HEK293 (cell line): ENCODE measurements around the gene NUAK1.

Experiments
- CTCF ChIA-PET: fragments of 350-600 bp; formaldehyde crosslinking; extraction: SDS; loops from one replicate; lab custom pipeline; 2021; ENCODE audit warnings: antibody characterized with exemption; lab: Yijun Ruan, JAX
- POLR2A ChIA-PET: fragments of 300-600 bp; formaldehyde crosslinking; extraction: SDS; loops from one replicate; lab custom pipeline; 2020; ENCODE audit warnings: antibody characterized with exemption, inconsistent platforms; lab: Yijun Ruan, JAX
- H3K27ac ChIP-seq: fragments of 200-500 bp; sonication (Bioruptor generic); 2 replicates; pipeline ENCODE4 v1.5.1; 2014; ENCODE audit warnings: low read depth, low read length, control low read depth, inconsistent platforms; ENCODE audit errors: extremely low read depth
- H3K36me3 ChIP-seq, 2 experiments: fragments of 200-500 bp in 1 of 2; sonication (Bioruptor generic) in 1 of 2; 1 replicate in 1 of 2; 2 replicates in 1 of 2; pipeline ENCODE4 v1.5.1; 2014 to 2017; ENCODE audit warnings: inconsistent platforms in 2 of 2, low read length in 2 of 2; ENCODE audit not compliant: control insufficient read depth in 2 of 2, insufficient read depth in 1 of 2
- H3K4me1 ChIP-seq: fragments of 200-500 bp; sonication (Bioruptor generic); 2 replicates; pipeline ENCODE4 v1.5.1; 2014; ENCODE audit warnings: mild to moderate bottlenecking, low read length, inconsistent platforms; ENCODE audit not compliant: control insufficient read depth, insufficient read depth
- H3K4me3 ChIP-seq: 2 replicates; pipeline ENCODE4 v1.5.1; 2011; ENCODE audit warnings: low read depth, mild to moderate bottlenecking, control low read depth, low read length, moderate library complexity
- H3K9me3 ChIP-seq: fragments of 200-500 bp; sonication (Bioruptor generic); 2 replicates; pipeline ENCODE4 v1.5.1; 2014; ENCODE audit warnings: low read depth, low read length, inconsistent platforms; ENCODE audit not compliant: control insufficient read depth, insufficient read depth
- ATF2 ChIP-seq: fragments of 450-650 bp; formaldehyde crosslinking; IDR thresholded peaks from 2 replicates; pipeline ENCODE4 v1.5.1; 2016; ENCODE audit warnings: missing biosample characterization, missing genetic modification characterization, low read depth
- BCL6B ChIP-seq: fragments of 450-650 bp; formaldehyde crosslinking; IDR thresholded peaks from 2 replicates; pipeline ENCODE4 v1.5.1; 2017; ENCODE audit warnings: missing biosample characterization, missing genetic modification characterization
- FEZF1 ChIP-seq: fragments of 450-650 bp; formaldehyde crosslinking; IDR thresholded peaks from 2 replicates; pipeline ENCODE4 v1.5.1; 2016; ENCODE audit warnings: missing biosample characterization, missing genetic modification characterization
- HOXD13 ChIP-seq: sonication (generic); formaldehyde crosslinking; IDR thresholded peaks from 2 replicates; pipeline ENCODE4 v1.8.0; 2022; ENCODE audit warnings: missing genetic modification reagents, borderline replicate concordance
- KLF17 ChIP-seq: fragments of 450-650 bp; formaldehyde crosslinking; IDR thresholded peaks from 2 replicates; pipeline ENCODE4 v1.5.1; 2016; ENCODE audit warnings: missing biosample characterization, missing genetic modification characterization
- PRDM10 ChIP-seq: fragments of 450-650 bp; formaldehyde crosslinking; IDR thresholded peaks from 2 replicates; pipeline ENCODE4 v1.5.1; 2016; ENCODE audit warnings: missing biosample characterization, missing genetic modification characterization
- PRDM6 ChIP-seq: fragments of 450-650 bp; formaldehyde crosslinking; IDR thresholded peaks from 2 replicates; pipeline ENCODE4 v1.5.1; 2017; ENCODE audit warnings: missing biosample characterization, missing genetic modification characterization
- TCF7L2 ChIP-seq: IDR thresholded peaks from 2 replicates; pipeline ENCODE4 v1.6.1; 2011; ENCODE audit warnings: low read depth, mild to moderate bottlenecking, inconsistent platforms, low read length, moderate library complexity, borderline replicate concordance
- ZBTB17 ChIP-seq: fragments of 450-650 bp; formaldehyde crosslinking; IDR thresholded peaks from 2 replicates; pipeline ENCODE4 v1.5.1; 2016; ENCODE audit warnings: missing biosample characterization, missing genetic modification characterization
- ZBTB44 ChIP-seq: fragments of 450-650 bp; IDR thresholded peaks from 2 replicates; pipeline ENCODE4 v1.5.1; 2018; ENCODE audit warnings: missing biosample characterization, mild to moderate bottlenecking, missing genetic modification characterization
- ZBTB8A ChIP-seq: fragments of 450-650 bp; formaldehyde crosslinking; IDR thresholded peaks from 2 replicates; pipeline ENCODE4 v1.5.1; 2016; ENCODE audit warnings: missing biosample characterization, missing genetic modification characterization
- ZFP37 ChIP-seq: fragments of 450-650 bp; formaldehyde crosslinking; IDR thresholded peaks from 2 replicates; pipeline ENCODE4 v1.5.1; 2016; ENCODE audit warnings: missing biosample characterization, missing genetic modification characterization
- ZFP69B ChIP-seq: fragments of 450-650 bp; formaldehyde crosslinking; IDR thresholded peaks from 2 replicates; pipeline ENCODE4 v1.5.1; 2016; ENCODE audit warnings: missing biosample characterization, missing genetic modification characterization
- ZNF10 ChIP-seq: fragments of 450-650 bp; formaldehyde crosslinking; IDR thresholded peaks from 2 replicates; pipeline ENCODE4 v1.5.1; 2017; ENCODE audit warnings: missing biosample characterization, missing genetic modification characterization
- ZNF112 ChIP-seq: fragments of 450-650 bp; formaldehyde crosslinking; IDR thresholded peaks from 2 replicates; pipeline ENCODE4 v1.5.0; 2017; ENCODE audit warnings: missing biosample characterization, missing genetic modification characterization
- ZNF132 ChIP-seq: fragments of 450-650 bp; formaldehyde crosslinking; IDR thresholded peaks from 2 replicates; pipeline ENCODE4 v1.5.1; 2017; ENCODE audit warnings: missing biosample characterization, missing genetic modification characterization, borderline replicate concordance
- ZNF169 ChIP-seq: fragments of 450-650 bp; formaldehyde crosslinking; IDR thresholded peaks from 2 replicates; pipeline ENCODE4 v1.5.1; 2016; ENCODE audit warnings: missing biosample characterization, missing genetic modification characterization
- ZNF266 ChIP-seq: fragments of 450-650 bp; formaldehyde crosslinking; IDR thresholded peaks from 2 replicates; pipeline ENCODE4 v1.5.1; 2016; ENCODE audit warnings: missing biosample characterization, missing genetic modification characterization, low read depth
- ZNF341 ChIP-seq: fragments of 450-650 bp; formaldehyde crosslinking; IDR thresholded peaks from 2 replicates; pipeline ENCODE4; 2016; ENCODE audit warnings: low read depth, missing biosample characterization, missing genetic modification characterization
- ZNF510 ChIP-seq: fragments of 450-650 bp; formaldehyde crosslinking; IDR thresholded peaks from 2 replicates; pipeline ENCODE4 v1.5.1; 2018; ENCODE audit warnings: mild to moderate bottlenecking, missing genetic modification characterization, missing biosample characterization; ENCODE audit not compliant: insufficient replicate concordance
- ZNF560 ChIP-seq: fragments of 450-650 bp; formaldehyde crosslinking; IDR thresholded peaks from 2 replicates; pipeline ENCODE4 v1.5.1; 2017; ENCODE audit warnings: missing biosample characterization, missing genetic modification characterization, borderline replicate concordance
- ZNF596 ChIP-seq: fragments of 450-650 bp; IDR thresholded peaks from 2 replicates; pipeline ENCODE4 v1.5.0; 2018; ENCODE audit warnings: missing biosample characterization, mild to moderate bottlenecking, missing genetic modification characterization, moderate library complexity
- ZNF624 ChIP-seq: fragments of 450-650 bp; formaldehyde crosslinking; IDR thresholded peaks from 2 replicates; pipeline ENCODE4 v1.5.1; 2017; ENCODE audit warnings: missing biosample characterization, missing genetic modification characterization
- ZNF664 ChIP-seq: fragments of 450-650 bp; formaldehyde crosslinking; IDR thresholded peaks from 2 replicates; pipeline ENCODE4 v1.5.1; 2016; ENCODE audit warnings: missing biosample characterization, missing genetic modification characterization
- ZNF76 ChIP-seq: fragments of 450-650 bp; formaldehyde crosslinking; IDR thresholded peaks from 2 replicates; pipeline ENCODE4; 2016; ENCODE audit warnings: low read depth, missing biosample characterization, missing genetic modification characterization, borderline replicate concordance
- ZNF791 ChIP-seq: fragments of 450-650 bp; formaldehyde crosslinking; IDR thresholded peaks from 2 replicates; pipeline ENCODE4 v1.5.1; 2016; ENCODE audit warnings: missing biosample characterization, missing genetic modification characterization

Gene NUAK1

GRCh38 chr12:106128585-106129328 lies 10.0 kb downstream of the NUAK1 start:
- peak overlapping the region; percentile 4; the same call in 1 of the 2 replicates for H3K27ac ChIP-seq
- H3K36me3 ChIP-seq = no peaks in the 10 kb centered on the region
- H3K4me1 ChIP-seq = peaks cover 16% of the 10 kb centered on the region
- no peak overlapping the region for H3K4me3 ChIP-seq
- H3K9me3 ChIP-seq = no peaks in the 10 kb centered on the region
- ChIA-PET CTCF (interaction anchor here (0.6 to 1.5 kb wide), 5 partner anchors 8 to 697 kb away, joined by 3 to 8 read pairs (median 4); no protein-coding TSS in a partner anchor), POLR2A (no interaction called here)
- no peak for TF ChIP-seq ZFP37 (tag by site-specific recombination)
- TF ChIP-seq HOXD13 (CRISPR knock-in tag) = no peak
- no peak for TF ChIP-seq BCL6B
- peak; percentile 41; the same call in 1 of the 2 replicates for TF ChIP-seq ZNF341 (tag by site-specific recombination)
- TF ChIP-seq KLF17 = no peak
- TF ChIP-seq ZNF624 (tag by site-specific recombination) = no peak
- no peak for TF ChIP-seq ZNF791 (tag by site-specific recombination)
- TF ChIP-seq ZNF664 (tag by site-specific recombination) = no peak
- TF ChIP-seq ZNF132 = no peak
- TF ChIP-seq TCF7L2 = no peak
- no peak for TF ChIP-seq ZNF10 (tag by site-specific recombination)
- TF ChIP-seq ZFP69B (tag by site-specific recombination) = no peak
- no peak for TF ChIP-seq ZNF510
- TF ChIP-seq PRDM10 (tag by site-specific recombination) = peak; percentile 29; the same call in 1 of the 2 replicates
- peak; percentile 72 for TF ChIP-seq PRDM6 (tag by site-specific recombination)
- 0 out of 2 replicates have a peak, but pooled peaks have one; percentile 50 for TF ChIP-seq FEZF1 (tag by site-specific recombination)
- peak; percentile 38; the same call in 1 of the 2 replicates for TF ChIP-seq ZBTB8A (tag by site-specific recombination)
- TF ChIP-seq ZNF266 (tag by site-specific recombination) = no peak
- no peak for TF ChIP-seq ZBTB17 (tag by site-specific recombination)
- TF ChIP-seq ZBTB44 (tag by site-specific recombination) = 0 out of 2 replicates have a peak, but pooled peaks have one; percentile 5
- TF ChIP-seq ZNF112 (tag by site-specific recombination) = no peak
- no peak for TF ChIP-seq ZNF560 (tag by site-specific recombination)
- TF ChIP-seq ZNF76 (tag by site-specific recombination) = no peak
- TF ChIP-seq ATF2 = no peak
- no peak for TF ChIP-seq ZNF169 (tag by site-specific recombination)
- no peak for TF ChIP-seq ZNF596 (tag by site-specific recombination)
